MM.1S (cell line): ENCODE results near the gene DTX1.

Experiments used
- DNase-seq: peaks from one replicate; pipeline ENCODE4 v3.0.0-alpha.2; 2015
- H2AFZ ChIP-seq: fragments of 300-600 bp; sonication (generic); 2 replicates; pipeline ENCODE4 v1.6.0; 2016; ENCODE audit warnings: antibody characterized with exemption, low read length
- H3F3A ChIP-seq: fragments of 300-600 bp; sonication (generic); 2 replicates; pipeline ENCODE4 v1.6.1; 2016; ENCODE audit warnings: mild to moderate bottlenecking, antibody characterized with exemption, low read length, moderate library complexity, mixed read lengths; ENCODE audit not compliant: insufficient read depth
- H3K27ac ChIP-seq: fragments of 300-600 bp; sonication (generic); 2 replicates; pipeline ENCODE4 v1.5.1; 2016; ENCODE audit warnings: mild to moderate bottlenecking, low read length
- H3K27me3 ChIP-seq: fragments of 300-600 bp; sonication (generic); replicated peaks from 2 replicates; pipeline ENCODE4 v1.6.0; 2016; ENCODE audit warnings: low read length; ENCODE audit not compliant: insufficient read depth
- H3K36me3 ChIP-seq: fragments of 300-600 bp; sonication (generic); replicated peaks from 2 replicates; pipeline ENCODE4 v1.6.1; 2016; ENCODE audit warnings: mild to moderate bottlenecking, low read length, mixed read lengths; ENCODE audit not compliant: insufficient read depth
- H3K4me1 ChIP-seq: fragments of 300-600 bp; sonication (generic); 2 replicates; pipeline ENCODE4 v1.6.1; 2016; ENCODE audit warnings: low read length, mixed read lengths
- H3K4me2 ChIP-seq: fragments of 300-600 bp; sonication (generic); 2 replicates; pipeline ENCODE4 v1.6.0; 2016; ENCODE audit warnings: low read depth, low read length
- H3K4me3 ChIP-seq: fragments of 300-600 bp; sonication (generic); 2 replicates; pipeline ENCODE4 v1.5.1; 2016; ENCODE audit warnings: low read length, mixed read lengths
- H3K79me2 ChIP-seq: fragments of 300-600 bp; sonication (generic); 2 replicates; pipeline ENCODE4 v1.6.1; 2016; ENCODE audit warnings: mixed run types, low read length, mixed read lengths
- H3K9ac ChIP-seq: fragments of 300-600 bp; sonication (generic); 2 replicates; pipeline ENCODE4 v1.6.1; 2016; ENCODE audit warnings: low read length, mixed read lengths
- H3K9me2 ChIP-seq: fragments of 300-600 bp; sonication (generic); replicated peaks from 2 replicates; pipeline ENCODE4 v1.6.1; 2016; ENCODE audit warnings: mild to moderate bottlenecking, low read length, mixed read lengths; ENCODE audit not compliant: insufficient read depth
- H3K9me3 ChIP-seq: fragments of 300-600 bp; sonication (generic); replicated peaks from 2 replicates; pipeline ENCODE4 v1.6.1; 2016; ENCODE audit warnings: mild to moderate bottlenecking, low read length, mixed read lengths; ENCODE audit not compliant: insufficient read depth
- H4K20me1 ChIP-seq: fragments of 300-600 bp; sonication (generic); 2 replicates; pipeline ENCODE4 v1.6.1; 2016; ENCODE audit warnings: mild to moderate bottlenecking, low read length, moderate library complexity, mixed read lengths; ENCODE audit not compliant: insufficient read depth
- EZH2 ChIP-seq: fragments of 300-600 bp; sonication (generic); optimal IDR thresholded peaks from 2 replicates; pipeline ENCODE3; 2017; ENCODE audit warnings: low read depth, mild to moderate bottlenecking, antibody characterized with exemption, low read length, mixed read lengths
- EZH2phosphoT487 ChIP-seq: fragments of 300-600 bp; sonication (generic); IDR thresholded peaks from 2 replicates; pipeline ENCODE4 v1.6.1; 2018; ENCODE audit warnings: antibody characterized with exemption, low read length
- TF ChIP-seq, protein P1 (sequence below): fragments of 300-600 bp; sonication (generic); IDR thresholded peaks from 2 replicates; pipeline ENCODE4 v1.5.1; 2016; ENCODE audit warnings: antibody characterized with exemption, low read length, mixed read lengths

The DTX1 gene

DNA sequence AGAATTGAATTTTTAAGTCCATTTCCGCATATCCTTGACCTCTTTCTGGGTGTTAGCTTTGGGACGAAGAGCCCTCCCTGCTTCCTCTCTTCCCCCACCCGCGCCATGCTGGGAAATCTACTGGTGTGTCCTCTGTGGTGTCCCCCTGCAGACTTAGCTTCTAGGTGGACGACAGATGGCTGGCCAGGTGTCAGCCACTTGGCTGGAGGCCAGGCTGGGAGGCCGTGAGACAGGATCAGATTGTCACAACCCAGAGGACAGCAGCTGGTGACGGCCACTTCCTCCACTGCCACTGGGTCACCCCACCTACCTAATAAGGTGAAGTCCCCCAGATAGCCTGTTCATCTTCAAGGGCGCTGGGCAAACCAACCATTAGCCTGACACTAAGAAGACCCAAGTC lies 13.3 kb upstream of the DTX1 start:
- H3K4me3 ChIP-seq, result no peak overlapping the region
- H2AFZ ChIP-seq, result no peak overlapping the region
- TF ChIP-seq EZH2 (no peak), EZH2phosphoT487 (no peak)
- TF ChIP-seq, protein P1, sequence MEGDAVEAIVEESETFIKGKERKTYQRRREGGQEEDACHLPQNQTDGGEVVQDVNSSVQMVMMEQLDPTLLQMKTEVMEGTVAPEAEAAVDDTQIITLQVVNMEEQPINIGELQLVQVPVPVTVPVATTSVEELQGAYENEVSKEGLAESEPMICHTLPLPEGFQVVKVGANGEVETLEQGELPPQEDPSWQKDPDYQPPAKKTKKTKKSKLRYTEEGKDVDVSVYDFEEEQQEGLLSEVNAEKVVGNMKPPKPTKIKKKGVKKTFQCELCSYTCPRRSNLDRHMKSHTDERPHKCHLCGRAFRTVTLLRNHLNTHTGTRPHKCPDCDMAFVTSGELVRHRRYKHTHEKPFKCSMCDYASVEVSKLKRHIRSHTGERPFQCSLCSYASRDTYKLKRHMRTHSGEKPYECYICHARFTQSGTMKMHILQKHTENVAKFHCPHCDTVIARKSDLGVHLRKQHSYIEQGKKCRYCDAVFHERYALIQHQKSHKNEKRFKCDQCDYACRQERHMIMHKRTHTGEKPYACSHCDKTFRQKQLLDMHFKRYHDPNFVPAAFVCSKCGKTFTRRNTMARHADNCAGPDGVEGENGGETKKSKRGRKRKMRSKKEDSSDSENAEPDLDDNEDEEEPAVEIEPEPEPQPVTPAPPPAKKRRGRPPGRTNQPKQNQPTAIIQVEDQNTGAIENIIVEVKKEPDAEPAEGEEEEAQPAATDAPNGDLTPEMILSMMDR, result no peak
- H3K9me2 ChIP-seq, result no peaks in the 10 kb centered on the region
- H3K9ac ChIP-seq, result no peak overlapping the region
- H3K79me2 ChIP-seq, result no peaks in the 10 kb centered on the region
- H3K27ac ChIP-seq, result no peak overlapping the region
- no peaks in the 10 kb centered on the region for H4K20me1 ChIP-seq
- DNase-seq, result no peak
- H3K36me3 ChIP-seq, result no peaks in the 10 kb centered on the region
- no peaks in the 10 kb centered on the region for H3K9me3 ChIP-seq
- H3K4me2 ChIP-seq, result no peak overlapping the region
- H3K4me1 ChIP-seq, result no peaks in the 10 kb centered on the region
- no peaks in the 10 kb centered on the region for H3K27me3 ChIP-seq
- H3F3A ChIP-seq, result no peaks in the 10 kb centered on the region

DNA sequence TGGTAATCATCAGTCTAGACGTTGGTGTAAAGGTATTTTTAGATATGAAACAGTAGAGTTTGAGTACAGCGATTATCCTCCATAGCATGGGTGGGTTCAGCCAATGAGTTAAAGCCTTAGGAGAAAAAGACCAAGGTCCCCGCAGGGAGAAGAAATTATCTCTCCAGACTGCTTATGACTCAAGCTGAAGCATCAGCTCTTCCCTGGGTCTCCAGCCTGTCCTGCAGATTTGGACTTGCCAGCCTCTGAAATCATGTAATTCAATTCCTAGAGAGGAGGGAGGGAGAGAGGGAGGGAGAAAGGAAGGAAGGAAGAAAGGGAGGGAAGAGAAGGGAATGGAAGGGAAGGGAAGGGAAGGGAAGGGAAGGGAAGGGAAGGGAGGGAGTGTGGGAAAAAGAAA lies 12.0 kb upstream of the DTX1 start:
- Histone ChIP-seq H2AFZ (no peak overlapping the region), H3K27ac (no peak overlapping the region), H3K27me3 (no peaks in the 10 kb centered on the region), H3K9me2 (no peaks in the 10 kb centered on the region), H3F3A (no peaks in the 10 kb centered on the region), H3K4me2 (no peak overlapping the region), H3K79me2 (no peaks in the 10 kb centered on the region), H3K9ac (no peak overlapping the region), H3K9me3 (no peaks in the 10 kb centered on the region), H3K4me3 (no peak overlapping the region), H4K20me1 (no peaks in the 10 kb centered on the region), H3K36me3 (no peaks in the 10 kb centered on the region), H3K4me1 (no peaks in the 10 kb centered on the region)
- TF ChIP-seq EZH2phosphoT487, result no peak
- TF ChIP-seq EZH2, result no peak
- no peak for DNase-seq

- Histone ChIP-seq H4K20me1 (no peaks in the 10 kb centered on the region), H3K9me3 (no peaks in the 10 kb centered on the region), H2AFZ (no peak overlapping the region), H3K4me3 (no peak overlapping the region), H3K79me2 (no peaks in the 10 kb centered on the region), H3K9me2 (no peaks in the 10 kb centered on the region), H3K36me3 (no peaks in the 10 kb centered on the region), H3K27ac (no peak overlapping the region), H3F3A (no peaks in the 10 kb centered on the region), H3K27me3 (no peaks in the 10 kb centered on the region), H3K9ac (no peak overlapping the region), H3K4me1 (no peaks in the 10 kb centered on the region), H3K4me2 (no peak overlapping the region)
- no peak for TF ChIP-seq EZH2phosphoT487
- TF ChIP-seq, protein P1, result peak; percentile 55
- peak; percentile 27 for DNase-seq
These were observed 7.8 kb upstream of the DTX1 start for GRCh38 chr12:113048716-113049127.

GRCh38 chr12:113049976-113050742 lies 6.4 kb upstream of the DTX1 start:
- Histone ChIP-seq H3K4me1 (no peaks in the 10 kb centered on the region), H4K20me1 (no peaks in the 10 kb centered on the region), H3K4me2 (no peak overlapping the region), H3K27me3 (no peaks in the 10 kb centered on the region; the same call in 1 of the 2 replicates), H3K9me3 (no peaks in the 10 kb centered on the region), H2AFZ (no peak overlapping the region), H3K27ac (no peak overlapping the region), H3F3A (no peaks in the 10 kb centered on the region), H3K79me2 (no peaks in the 10 kb centered on the region), H3K9me2 (no peaks in the 10 kb centered on the region), H3K36me3 (no peaks in the 10 kb centered on the region), H3K9ac (no peak overlapping the region), H3K4me3 (no peak overlapping the region)
- TF ChIP-seq, protein P1, result peak; percentile 18; the same call in 1 of the 2 replicates
- no peak for TF ChIP-seq EZH2phosphoT487
- no peak for TF ChIP-seq EZH2
- DNase-seq, result no peak
